Activated T-cell treated with anti-CD3 and anti-CD28 coated beads for 1 hour (primary cell): ENCODE data around the gene RPTOR.
A peak's percentile ranks its signal among the peaks of the same experiment; 100 is the strongest.

Experiments used
- DNase-seq: peaks from one replicate; pipeline ENCODE4 v3.0.0-alpha.2; 2020; ENCODE audit warnings: low read depth

RPTOR gene

DNA sequence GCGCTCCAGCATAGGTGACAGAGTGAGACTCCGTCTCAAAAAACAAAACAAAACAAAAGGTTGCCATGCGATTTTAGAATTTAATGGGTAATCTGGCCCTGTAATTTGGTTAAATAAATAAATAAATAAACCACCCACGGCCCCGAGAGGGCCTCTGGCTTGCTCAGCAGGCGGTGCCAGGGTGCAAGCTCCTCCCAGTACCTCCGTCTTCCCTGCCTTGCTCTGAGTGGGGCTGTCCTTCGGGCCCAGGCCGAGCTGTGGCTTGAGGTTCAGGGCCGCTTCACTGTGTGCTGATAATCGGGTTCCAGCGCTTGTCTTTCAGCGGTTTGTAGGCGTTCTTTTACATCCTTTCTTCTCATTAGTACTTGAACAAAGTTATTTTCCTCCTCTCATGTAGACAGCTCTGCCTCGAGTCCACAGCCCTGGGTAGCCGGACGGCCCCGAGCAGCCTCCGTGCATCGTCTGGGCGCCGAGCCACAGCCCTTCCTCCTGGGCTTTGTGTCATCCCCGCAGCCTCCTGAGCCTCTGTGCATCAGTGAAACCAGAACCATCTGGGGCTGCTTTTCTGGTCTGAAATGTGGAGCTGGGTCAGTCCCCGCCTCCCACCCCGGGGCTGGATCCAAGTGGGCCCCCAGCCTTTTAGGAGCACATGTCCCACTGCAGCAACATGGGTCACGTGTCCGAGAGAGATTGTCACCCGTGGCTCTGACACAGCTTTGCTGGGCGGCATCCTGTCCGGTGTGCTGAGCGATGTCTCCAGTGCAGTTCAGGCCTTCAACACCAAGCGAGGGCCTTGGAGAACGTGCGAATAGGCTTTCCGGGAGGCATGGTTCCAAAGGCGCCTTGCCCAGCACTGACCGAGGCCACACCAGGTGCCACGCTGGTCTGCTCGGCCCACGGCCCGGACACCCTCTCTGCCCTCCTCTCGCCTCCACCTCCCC is 289.6 kb downstream of the RPTOR start:
- no peak for DNase-seq

DNA sequence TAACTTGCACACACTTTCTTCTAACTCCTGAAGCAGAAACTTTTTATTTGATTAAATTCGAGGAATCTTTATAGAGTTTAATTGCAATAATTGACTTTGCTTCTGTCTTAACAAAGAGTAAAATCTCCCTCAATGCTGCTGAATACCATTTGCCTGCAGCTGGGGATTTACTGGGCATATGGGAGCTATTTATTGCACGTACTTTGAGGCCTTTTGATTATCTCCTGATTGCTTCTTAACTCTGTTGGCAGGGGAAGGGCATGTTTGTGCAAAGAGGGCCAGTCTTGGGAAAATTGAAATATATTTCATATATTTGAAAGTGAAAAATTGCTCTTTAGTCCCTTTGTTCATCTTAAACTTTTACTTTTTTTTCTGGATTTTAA is 290.2 kb downstream of the RPTOR start:
- no peak for DNase-seq

DNA sequence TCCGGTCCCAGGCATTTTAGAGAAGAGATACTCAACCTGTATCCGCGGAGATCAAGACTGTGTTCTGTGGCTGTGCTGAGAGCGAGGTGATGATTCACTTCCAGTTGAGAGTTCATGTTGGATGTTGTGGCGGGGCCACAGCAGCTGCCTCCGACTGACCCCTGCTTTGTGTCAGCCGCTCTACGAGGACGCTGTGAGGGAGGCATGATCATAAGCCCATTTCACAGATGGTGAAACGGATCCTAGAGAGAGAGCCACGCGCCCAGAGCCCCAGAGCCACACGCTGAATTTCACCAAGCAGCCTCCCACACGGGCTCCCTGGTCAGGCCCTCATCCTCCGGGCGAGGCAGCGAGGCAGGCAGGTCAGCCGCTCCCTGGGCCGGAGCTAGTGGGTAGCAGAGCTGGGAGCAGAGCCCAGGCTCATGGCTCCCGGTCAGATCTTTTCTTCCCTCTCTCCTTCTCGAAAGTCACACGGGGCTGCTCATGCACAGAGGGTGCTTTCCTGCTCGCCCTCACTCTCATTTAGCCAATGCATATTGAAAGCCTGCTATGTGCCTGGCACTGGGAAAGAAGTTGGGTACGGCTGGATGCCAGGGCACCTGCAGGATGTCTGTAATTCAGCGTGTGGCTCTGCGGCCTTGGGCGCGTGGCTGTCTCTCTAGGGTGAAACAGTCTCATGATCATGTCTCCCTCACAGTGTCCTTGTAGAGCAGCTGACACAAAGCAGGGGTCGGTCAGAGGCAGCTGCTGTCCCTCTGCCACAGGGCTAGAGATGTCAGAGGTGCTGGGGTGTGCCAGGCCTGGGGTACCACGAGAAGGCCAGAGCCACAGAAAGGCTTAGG is 291.4 kb downstream of the RPTOR start:
- no peak for DNase-seq

DNA sequence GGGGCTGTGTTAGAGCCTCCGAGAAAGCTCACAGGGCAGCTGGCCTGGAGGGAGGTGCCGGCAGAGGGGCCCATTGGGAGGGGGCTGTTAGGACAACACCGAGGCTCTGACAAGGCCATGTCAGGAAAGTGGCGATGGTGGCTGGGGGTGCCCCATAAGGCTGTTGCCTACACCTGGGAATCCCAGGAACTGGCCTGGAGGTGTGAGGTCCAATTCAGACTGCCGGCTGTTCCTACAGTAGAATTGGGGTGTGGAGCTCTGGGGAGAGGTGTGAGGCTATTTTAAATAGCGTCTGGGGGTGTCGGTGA is 292.0 kb downstream of the RPTOR start:
- no peak for DNase-seq

GRCh38 chr17:80836971-80837481 is 292.4 kb downstream of the RPTOR start:
- no peak for DNase-seq

DNA sequence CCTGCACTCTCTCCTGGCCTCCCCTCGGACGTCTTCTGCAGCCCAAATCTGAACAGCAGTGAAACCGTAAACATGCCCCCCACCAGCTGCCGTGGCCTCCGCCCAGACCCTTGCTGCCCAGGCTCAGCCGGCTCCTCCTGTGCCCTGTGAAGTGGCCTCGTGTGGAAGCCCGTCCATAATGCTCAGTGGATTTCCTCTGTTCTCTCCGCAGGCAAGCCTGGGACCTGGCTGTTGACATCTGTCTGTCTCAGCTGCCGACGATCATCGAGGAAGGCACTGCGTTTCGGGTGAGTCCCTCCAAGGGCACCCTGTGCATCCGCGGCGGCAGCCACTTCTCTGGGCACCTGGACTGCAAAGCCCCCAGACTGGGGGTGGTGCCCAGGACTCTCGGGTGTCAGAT is 293.1 kb downstream of the RPTOR start:
- no peak for DNase-seq

DNA sequence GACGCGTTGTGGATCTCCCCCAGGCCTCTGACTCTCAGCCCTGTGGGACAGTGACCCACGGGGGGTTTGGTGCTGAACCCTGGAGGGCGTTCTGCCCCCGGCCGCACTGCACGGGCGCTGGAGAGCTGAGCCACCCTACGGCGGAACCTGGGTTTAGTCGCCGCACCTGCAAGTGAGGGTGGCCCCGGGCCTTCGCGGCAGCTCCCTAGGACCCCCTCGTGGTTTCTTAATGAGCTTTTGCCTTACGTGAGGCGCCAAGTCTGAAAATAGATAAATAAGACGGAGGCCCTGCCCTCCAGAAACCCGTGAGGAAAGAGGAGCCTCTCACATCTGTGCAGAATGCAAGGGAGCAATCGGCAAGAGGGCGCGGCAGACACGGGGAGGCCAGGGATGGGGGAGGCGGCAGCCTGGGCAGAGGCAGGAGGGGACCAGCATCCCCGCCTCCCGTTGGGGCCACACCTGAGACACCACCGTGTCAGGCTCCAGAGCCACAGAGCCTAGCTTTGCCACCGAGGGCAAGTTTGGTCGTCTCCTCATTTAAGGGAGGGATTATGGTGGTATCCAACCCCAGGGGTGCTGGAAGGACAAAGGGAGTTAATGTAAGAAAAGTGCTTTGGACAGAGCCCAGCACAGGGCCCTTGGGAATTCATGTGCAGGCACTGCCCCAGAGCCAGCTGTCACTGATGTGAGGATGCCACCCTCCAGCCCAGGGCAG is 293.8 kb downstream of the RPTOR start:
- no peak for DNase-seq

- no peak for DNase-seq
Measured at GRCh38 chr17:80839026-80839345, 294.3 kb downstream of the RPTOR start.

GRCh38 chr17:80839511-80839941 is 294.9 kb downstream of the RPTOR start:
- no peak for DNase-seq

GRCh38 chr17:80839970-80840369 is 295.3 kb downstream of the RPTOR start:
- DNase-seq = no peak

DNA sequence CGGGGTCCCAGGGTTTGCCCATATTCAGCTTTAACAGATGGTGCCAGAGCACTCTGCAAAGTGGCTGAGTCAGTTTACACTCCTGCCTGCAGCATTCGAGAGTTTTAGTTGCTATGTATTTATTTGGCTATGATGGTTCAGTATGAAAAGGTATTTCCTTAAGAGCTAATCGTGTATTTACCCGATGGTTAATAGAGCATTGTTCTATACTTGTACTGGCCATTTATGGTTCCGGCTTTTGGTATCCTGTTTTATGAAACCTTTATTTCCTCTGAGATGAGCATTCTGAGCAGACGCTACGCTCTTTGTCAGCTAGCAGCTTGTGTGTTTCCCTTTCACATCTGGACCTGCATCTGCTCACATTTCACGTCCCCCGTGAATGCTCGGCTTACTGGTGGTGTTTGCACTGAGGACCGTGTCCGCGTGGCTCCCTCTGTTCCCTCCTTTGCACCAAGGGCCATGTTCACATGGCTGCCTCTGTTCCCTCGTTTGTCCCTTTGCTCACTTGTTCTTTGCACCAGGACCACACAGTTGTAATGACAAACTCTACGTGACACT is 297.9 kb downstream of the RPTOR start:
- DNase-seq = no peak

- DNase-seq = no peak
Measured at GRCh38 chr17:80843741-80844156, 299.1 kb downstream of the RPTOR start.

DNA sequence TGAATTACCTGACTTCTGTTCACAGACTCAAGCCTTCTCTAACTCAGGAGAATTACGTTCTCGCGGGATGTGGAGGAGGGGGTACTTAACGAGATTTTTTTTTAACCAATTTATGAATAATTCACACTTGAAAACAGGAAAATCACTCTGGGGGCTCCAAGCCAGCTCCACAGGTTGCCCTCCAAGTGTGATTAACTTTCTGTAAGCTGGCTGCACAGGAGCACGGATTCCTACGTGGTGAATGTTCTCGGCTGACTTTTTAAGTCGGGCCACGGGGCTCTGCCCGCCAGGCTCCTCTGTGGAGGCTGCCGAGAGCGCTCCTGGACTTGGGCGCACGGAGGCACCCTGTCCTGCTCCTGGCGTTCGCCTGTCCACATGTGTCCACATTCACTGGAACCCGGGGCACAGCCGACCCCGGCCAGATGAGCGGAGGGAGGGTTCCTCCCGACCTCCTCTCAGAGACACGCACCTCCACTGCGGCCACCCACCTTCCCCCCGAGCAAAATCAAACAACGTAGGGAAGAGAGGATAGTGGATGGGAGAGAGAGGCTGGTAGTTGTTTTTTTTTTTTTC is 299.9 kb downstream of the RPTOR start:
- no peak for DNase-seq

- DNase-seq = no peak
Measured at GRCh38 chr17:80845069-80845862, 300.6 kb downstream of the RPTOR start.

DNA sequence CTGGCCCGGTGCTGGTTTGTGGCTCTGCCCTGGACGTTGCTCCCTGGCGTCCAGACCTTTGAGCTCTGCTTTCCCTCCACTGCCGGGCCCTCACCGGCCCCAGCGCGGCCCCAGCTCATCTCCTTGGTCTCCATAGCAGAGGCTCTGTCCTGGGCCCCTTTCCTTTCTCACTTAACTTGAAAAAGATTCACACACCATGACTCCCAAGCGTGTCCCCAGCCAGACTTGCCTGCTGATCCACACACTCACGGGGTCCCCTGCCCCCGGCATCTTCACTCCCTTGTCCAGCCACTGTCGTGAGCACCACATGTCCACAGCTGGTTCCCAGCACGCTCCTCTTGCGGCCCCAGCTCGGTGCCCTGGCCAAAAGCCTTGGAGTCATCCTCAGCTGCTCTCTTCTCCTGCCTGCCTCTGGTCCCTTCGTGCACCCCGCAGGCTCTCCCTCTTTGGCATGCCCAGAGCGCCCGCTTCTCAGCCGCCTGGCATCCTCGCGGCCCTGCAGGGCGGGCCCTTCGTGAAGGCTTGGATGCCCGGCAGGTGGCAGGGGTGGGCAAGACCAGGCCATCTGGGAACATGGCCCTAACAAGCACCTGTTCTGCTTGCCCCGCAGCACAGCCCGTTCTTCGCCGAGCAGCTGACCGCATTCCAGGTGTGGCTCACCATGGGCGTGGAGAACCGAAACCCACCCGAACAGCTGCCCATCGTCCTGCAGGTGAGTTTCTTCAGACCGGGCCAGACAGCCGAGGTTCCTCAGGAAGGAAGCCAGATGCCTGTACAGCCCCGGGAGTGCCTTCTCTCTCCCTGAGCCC is 301.4 kb downstream of the RPTOR start:
- DNase-seq = no peak

GRCh38 chr17:80846932-80847331 is 302.3 kb downstream of the RPTOR start:
- DNase-seq = no peak

DNA sequence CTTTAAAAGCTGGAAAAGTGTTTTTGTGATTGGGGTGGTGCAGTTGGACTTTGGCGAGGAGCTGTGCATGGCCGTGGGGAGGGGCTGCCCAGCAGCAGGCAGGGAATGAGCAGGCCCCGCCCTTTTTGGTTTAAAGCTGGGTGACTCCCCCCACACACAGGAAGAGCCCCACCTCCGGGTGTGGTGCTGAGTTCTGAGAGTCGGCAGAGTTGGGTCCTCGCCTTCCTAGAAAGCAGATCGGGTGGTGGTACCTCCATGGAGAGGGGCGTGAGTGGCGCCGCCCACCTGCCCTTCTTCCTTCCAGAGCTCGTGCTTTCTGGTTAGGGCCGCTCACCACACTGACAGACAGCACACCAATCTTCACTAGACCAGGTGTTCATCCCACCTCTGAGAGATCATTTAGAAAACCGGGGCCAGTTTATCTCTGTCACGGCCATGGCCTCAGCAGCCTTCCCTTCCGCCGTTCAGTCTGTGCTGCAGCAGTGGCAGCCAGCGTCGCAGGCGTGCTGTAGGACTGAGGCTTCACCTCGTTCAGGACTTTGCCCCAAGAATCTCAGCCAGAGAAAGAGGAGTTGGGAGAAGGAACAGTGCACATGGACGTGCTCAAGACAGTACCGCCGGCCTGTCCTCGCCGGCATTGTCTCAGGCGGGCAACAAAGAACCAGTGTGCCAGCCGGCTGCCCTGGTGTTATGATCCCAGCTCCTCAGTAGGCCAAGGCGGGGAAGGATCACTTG is 303.0 kb downstream of the RPTOR start:
- DNase-seq = peak; percentile 46

- no peak for DNase-seq
Measured at GRCh38 chr17:80848449-80849102, 303.9 kb downstream of the RPTOR start.

GRCh38 chr17:80849119-80849518 is 304.5 kb downstream of the RPTOR start:
- DNase-seq = no peak
